ENCODE results near the gene SCIN.
A peak's percentile ranks its signal among the peaks of the same experiment; 100 is the strongest.
"Not testable (repeated sequence)": the region's sequence is repeated elsewhere in the genome, so short reads cannot be mapped to it uniquely, and the experiment has no call there.

Gene SCIN

DNA sequence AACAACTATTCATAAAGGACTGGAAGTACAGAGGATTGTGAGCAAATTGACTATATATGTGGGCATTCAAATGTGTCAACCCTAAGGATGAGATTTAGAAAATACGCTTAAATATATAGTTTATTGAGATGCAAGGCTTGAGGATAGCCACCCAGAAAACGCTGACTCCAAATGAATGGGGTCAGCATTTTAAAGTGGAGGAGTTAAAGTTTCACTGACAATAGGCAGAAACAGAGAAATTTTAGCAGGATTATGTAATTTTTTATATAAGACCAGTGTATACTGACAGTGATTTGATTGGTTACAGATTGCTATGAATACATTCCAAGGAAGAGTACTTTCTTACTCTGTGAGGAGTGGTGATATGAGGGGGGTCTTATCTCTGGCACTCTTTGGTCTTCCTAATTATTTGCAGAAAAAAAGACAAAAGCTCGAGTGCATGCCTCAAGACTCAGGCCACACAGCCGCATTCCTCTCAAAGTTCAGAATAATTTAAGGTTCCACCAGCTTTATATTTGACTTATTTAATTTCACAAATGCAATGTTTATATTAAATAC lies 78.3 kb downstream of the SCIN start:
- H3K4me1 ChIP-seq (ENCODE audit: control insufficient read depth, insufficient read depth, low read length) = peaks cover 30% of the 10 kb centered on the region
- no peaks in the 10 kb centered on the region for H3K36me3 ChIP-seq (ENCODE audit: control insufficient read depth, insufficient read depth, low read length)
- no peaks in the 10 kb centered on the region for H3K9me3 ChIP-seq (ENCODE audit: control insufficient read depth, insufficient read depth, low read length)
- no peak overlapping the region for H3K4me3 ChIP-seq (ENCODE audit: low read depth, low read length)
- H3K27ac ChIP-seq (ENCODE audit: low read depth, low read length) = no peak overlapping the region
- no peak overlapping the region for H3K9ac ChIP-seq (ENCODE audit: low read depth, low read length)
- no peaks in the 10 kb centered on the region for H3K27me3 ChIP-seq (ENCODE audit: control insufficient read depth, insufficient read depth, low read length)

DNA sequence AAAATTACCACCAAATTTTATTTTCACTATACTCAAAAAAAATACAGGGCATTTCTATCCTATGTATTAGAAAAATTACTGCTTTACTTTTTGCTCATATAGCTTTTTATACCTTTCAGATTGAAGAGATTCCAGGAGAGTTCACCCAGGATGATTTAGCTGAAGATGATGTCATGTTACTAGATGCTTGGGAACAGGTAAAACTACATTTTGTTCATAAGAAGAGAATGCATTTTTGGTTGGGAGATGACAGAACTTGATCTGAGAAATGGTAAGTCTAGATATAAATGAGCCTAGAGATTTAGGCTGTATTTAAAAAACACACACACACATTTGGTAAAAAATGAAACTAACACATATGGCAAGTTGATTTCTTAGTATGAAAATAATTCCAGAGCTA lies 78.8 kb downstream of the SCIN start:
- Histone ChIP-seq H3K36me3 (ENCODE audit: control insufficient read depth, insufficient read depth, low read length) (no peaks in the 10 kb centered on the region), H3K27me3 (ENCODE audit: control insufficient read depth, insufficient read depth, low read length) (no peaks in the 10 kb centered on the region), H3K27ac (ENCODE audit: low read depth, low read length) (no peak overlapping the region), H3K4me1 (ENCODE audit: control insufficient read depth, insufficient read depth, low read length) (peaks cover 30% of the 10 kb centered on the region), H3K4me3 (ENCODE audit: low read depth, low read length) (no peak overlapping the region), H3K9me3 (ENCODE audit: control insufficient read depth, insufficient read depth, low read length) (no peaks in the 10 kb centered on the region), H3K9ac (ENCODE audit: low read depth, low read length) (no peak overlapping the region)

DNA sequence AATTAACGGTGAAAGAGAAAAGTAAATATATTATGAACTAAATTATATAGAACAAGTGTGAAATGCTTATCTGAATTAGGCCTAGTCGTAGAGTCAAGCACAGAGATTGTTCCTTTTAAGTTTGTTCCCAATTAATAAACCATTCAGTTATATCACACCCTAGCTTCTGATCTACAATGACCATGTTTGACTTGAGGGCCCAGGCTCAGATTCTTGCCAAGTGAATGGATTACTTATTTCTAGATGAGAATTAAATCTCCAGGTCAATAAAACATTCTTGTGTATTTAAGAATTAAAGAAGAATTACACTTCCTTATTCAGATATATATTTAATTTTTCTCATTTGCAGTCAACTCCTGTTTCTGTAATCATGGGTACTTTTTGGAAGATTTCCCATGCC lies 79.6 kb downstream of the SCIN start:
- H3K4me1 ChIP-seq (ENCODE audit: control insufficient read depth, insufficient read depth, low read length) = peaks cover 30% of the 10 kb centered on the region
- H3K4me3 ChIP-seq (ENCODE audit: low read depth, low read length) = no peak overlapping the region
- H3K9ac ChIP-seq (ENCODE audit: low read depth, low read length) = no peak overlapping the region
- no peaks in the 10 kb centered on the region for H3K27me3 ChIP-seq (ENCODE audit: control insufficient read depth, insufficient read depth, low read length)
- no peaks in the 10 kb centered on the region for H3K9me3 ChIP-seq (ENCODE audit: control insufficient read depth, insufficient read depth, low read length)
- H3K27ac ChIP-seq (ENCODE audit: low read depth, low read length) = no peak overlapping the region
- no peaks in the 10 kb centered on the region for H3K36me3 ChIP-seq (ENCODE audit: control insufficient read depth, insufficient read depth, low read length)

DNA sequence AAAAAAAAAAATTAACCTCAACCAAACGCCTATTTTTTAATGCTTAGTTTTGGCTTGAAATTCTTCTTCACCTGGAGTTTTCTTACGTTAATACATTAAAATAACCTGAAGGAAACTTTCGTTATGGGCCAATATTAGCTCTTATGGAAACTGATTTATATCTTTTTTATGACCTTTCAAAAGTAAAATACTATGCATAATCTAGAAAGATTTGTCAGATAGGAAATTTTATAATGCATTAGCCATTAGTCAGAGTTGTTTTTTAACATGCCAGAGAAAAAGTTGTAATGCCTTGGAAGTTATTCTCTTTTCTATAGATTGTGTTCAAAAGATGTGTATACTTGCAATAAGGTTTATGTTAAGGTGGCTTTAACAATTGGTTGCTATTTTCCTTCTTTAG lies 82.6 kb downstream of the SCIN start:
- Histone ChIP-seq H3K9me3 (ENCODE audit: control insufficient read depth, insufficient read depth, low read length) (no peaks in the 10 kb centered on the region), H3K4me1 (ENCODE audit: control insufficient read depth, insufficient read depth, low read length) (peaks cover 10% of the 10 kb centered on the region), H3K4me3 (ENCODE audit: low read depth, low read length) (no peak overlapping the region), H3K9ac (ENCODE audit: low read depth, low read length) (no peak overlapping the region), H3K27me3 (ENCODE audit: control insufficient read depth, insufficient read depth, low read length) (no peaks in the 10 kb centered on the region), H3K36me3 (ENCODE audit: control insufficient read depth, insufficient read depth, low read length) (no peaks in the 10 kb centered on the region), H3K27ac (ENCODE audit: low read depth, low read length) (no peak overlapping the region)

DNA sequence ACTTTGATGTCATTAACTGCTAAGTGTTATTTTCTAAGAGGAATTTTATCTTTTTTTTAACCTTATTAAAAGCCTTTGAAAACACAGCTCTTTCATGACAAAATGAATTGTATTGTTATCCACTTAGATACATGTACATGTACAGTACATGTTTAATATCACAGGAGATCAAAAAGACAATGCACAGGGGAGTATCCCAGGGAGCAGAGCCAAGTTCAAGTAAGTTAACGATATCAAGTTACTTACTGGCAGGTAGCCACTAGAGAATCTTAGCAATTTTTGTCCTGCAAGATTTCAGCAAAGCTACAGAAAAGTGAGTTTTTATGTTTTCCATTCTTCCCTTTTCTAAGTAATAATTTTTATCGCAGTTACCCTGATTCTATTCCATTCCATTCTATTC lies 83.0 kb downstream of the SCIN start:
- peaks cover 10% of the 10 kb centered on the region for H3K4me1 ChIP-seq (ENCODE audit: control insufficient read depth, insufficient read depth, low read length)
- no peak overlapping the region for H3K4me3 ChIP-seq (ENCODE audit: low read depth, low read length)
- no peaks in the 10 kb centered on the region for H3K27me3 ChIP-seq (ENCODE audit: control insufficient read depth, insufficient read depth, low read length)
- no peaks in the 10 kb centered on the region for H3K9me3 ChIP-seq (ENCODE audit: control insufficient read depth, insufficient read depth, low read length)
- no peak overlapping the region for H3K9ac ChIP-seq (ENCODE audit: low read depth, low read length)
- no peak overlapping the region for H3K27ac ChIP-seq (ENCODE audit: low read depth, low read length)
- no peaks in the 10 kb centered on the region for H3K36me3 ChIP-seq (ENCODE audit: control insufficient read depth, insufficient read depth, low read length)

DNA sequence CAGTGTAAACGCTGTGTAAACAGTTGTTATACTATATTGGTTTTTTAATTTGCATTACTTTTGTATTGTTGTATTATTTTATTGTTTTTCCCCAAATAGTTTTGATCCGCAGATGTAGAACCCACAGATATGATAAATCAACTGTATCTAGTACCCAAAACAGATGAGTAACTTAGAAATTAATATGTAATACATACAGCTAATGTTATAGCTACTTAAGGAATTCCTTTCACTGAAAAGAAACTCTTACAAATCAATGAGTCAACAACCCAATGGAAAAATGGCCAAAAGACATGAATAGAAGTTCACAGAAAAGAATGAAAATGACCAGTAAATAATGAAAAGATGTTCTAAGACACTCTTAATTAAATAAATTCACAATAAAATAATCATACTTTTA lies 84.6 kb downstream of the SCIN start:
- Histone ChIP-seq H3K27me3 (ENCODE audit: control insufficient read depth, insufficient read depth, low read length) (no peaks in the 10 kb centered on the region), H3K27ac (ENCODE audit: low read depth, low read length) (no peak overlapping the region), H3K9me3 (ENCODE audit: control insufficient read depth, insufficient read depth, low read length) (no peaks in the 10 kb centered on the region)

DNA sequence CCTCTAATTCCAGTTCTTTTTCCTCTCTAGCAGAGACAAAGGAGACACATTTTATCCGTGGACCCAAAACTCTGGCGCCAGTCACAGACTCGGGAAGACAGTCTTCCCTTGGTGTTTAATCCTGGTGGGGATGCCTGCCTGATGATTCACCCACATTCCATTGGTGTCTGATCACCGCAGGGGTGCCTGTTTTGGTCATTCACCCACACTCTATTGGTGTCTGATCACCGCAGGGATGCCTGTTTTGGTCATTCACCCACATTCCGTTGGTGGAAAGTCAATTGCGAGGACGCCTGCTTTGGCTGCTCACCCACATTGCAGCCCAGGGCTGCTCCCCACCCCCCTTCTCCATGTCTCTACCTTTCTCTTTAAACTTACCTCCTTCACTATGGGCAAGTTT lies 89.9 kb downstream of the SCIN start:
- H3K9ac ChIP-seq (ENCODE audit: low read depth, low read length); H3K4me1 ChIP-seq (ENCODE audit: control insufficient read depth, insufficient read depth, low read length); H3K4me3 ChIP-seq (ENCODE audit: low read depth, low read length); H3K27me3 ChIP-seq (ENCODE audit: control insufficient read depth, insufficient read depth, low read length); H3K36me3 ChIP-seq (ENCODE audit: control insufficient read depth, insufficient read depth, low read length); H3K9me3 ChIP-seq (ENCODE audit: control insufficient read depth, insufficient read depth, low read length): not testable (repeated sequence)
- H3K27ac ChIP-seq (ENCODE audit: low read depth, low read length) = peak overlapping the region; percentile 66

More for the DNA sequence above, 84.6 kb downstream of the SCIN start:
- no peak overlapping the region for H3K4me3 ChIP-seq (ENCODE audit: low read depth, low read length)
- H3K9ac ChIP-seq (ENCODE audit: low read depth, low read length) = no peak overlapping the region
- no peaks in the 10 kb centered on the region for H3K4me1 ChIP-seq (ENCODE audit: control insufficient read depth, insufficient read depth, low read length)
- H3K36me3 ChIP-seq (ENCODE audit: control insufficient read depth, insufficient read depth, low read length) = no peaks in the 10 kb centered on the region

DNA sequence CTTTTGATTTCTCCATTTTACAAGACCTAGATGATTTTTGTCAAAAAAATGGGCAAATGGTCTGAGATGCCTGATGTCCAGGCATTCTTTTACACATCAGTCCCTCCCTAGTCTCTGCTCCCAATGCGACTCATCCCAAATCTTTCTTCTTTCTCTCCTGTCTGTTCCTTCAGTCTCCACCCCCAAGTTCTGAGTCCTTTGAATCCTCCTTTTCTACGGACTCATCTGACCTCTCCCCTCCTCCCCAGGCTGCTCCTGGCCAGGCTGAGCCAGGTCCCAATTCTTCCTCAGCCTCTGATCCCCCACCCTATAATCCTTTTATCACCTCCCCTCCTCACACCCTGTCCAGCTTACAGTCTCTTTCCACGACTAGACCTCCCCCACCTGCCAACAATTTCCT lies 90.5 kb downstream of the SCIN start:
- H3K27me3 ChIP-seq (ENCODE audit: control insufficient read depth, insufficient read depth, low read length); H3K4me1 ChIP-seq (ENCODE audit: control insufficient read depth, insufficient read depth, low read length); H3K9me3 ChIP-seq (ENCODE audit: control insufficient read depth, insufficient read depth, low read length); H3K4me3 ChIP-seq (ENCODE audit: low read depth, low read length); H3K9ac ChIP-seq (ENCODE audit: low read depth, low read length); H3K36me3 ChIP-seq (ENCODE audit: control insufficient read depth, insufficient read depth, low read length): not testable (repeated sequence)
- H3K27ac ChIP-seq (ENCODE audit: low read depth, low read length) = peak overlapping the region; percentile 66

DNA sequence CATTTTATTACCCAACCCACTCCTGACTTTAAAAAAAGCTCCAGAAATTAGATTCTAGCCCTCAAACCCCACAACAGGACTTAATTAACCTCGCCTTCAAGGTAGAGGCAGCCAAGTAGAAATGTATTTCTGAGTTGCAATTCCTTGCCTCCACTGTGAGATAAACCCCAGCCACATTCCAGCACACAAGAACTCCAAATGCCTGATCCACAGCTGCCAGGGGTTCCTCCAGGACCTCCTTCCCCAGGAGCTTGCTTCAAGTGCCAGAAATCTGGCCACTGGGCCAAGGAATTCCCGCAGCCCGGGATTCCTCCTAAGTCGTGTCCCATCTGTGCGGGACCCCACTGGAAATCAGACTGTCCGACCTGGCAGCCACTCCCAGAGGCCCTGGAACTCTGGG lies 91.1 kb downstream of the SCIN start:
- H3K27ac ChIP-seq (ENCODE audit: low read depth, low read length) = no peak overlapping the region
- H3K9ac ChIP-seq (ENCODE audit: low read depth, low read length) = no peak overlapping the region
- H3K4me1 ChIP-seq (ENCODE audit: control insufficient read depth, insufficient read depth, low read length) = no peaks in the 10 kb centered on the region
- H3K27me3 ChIP-seq (ENCODE audit: control insufficient read depth, insufficient read depth, low read length) = no peaks in the 10 kb centered on the region
- H3K36me3 ChIP-seq (ENCODE audit: control insufficient read depth, insufficient read depth, low read length) = no peaks in the 10 kb centered on the region
- H3K9me3 ChIP-seq (ENCODE audit: control insufficient read depth, insufficient read depth, low read length) = no peaks in the 10 kb centered on the region
- no peak overlapping the region for H3K4me3 ChIP-seq (ENCODE audit: low read depth, low read length)

DNA sequence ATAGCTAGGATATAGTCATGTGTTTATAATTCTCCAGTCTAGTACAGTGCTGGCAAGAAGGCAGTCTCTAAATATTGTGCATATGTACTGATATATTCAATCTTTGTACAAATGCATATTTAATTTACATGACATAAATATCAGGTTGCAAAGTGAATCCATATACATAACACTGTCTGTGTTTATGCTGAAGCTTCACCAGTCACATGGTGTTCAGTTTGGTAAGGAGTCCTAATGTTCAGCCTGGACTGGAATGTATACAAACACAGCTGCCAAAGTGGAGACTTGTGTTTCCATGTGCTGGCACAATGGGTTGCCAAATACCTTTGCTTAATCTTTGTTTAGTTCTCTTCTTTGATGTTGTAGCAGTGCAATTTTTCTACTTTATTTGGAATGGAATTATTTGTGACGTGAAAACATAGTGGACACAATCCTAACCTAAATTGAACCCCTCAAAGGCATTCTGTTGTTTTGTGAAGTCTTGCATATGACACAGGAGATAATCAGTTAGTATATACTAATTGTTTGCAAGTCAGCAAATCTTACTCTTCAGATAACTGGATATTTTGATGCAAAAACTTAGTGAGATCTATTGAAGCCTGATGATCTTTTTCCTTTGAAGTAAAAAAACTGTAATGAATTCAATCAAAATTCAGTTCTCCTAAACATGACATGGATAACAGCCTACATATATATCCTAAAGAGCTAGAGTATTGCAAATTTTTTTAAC lies 99.6 kb downstream of the SCIN start:
- H3K4me3 ChIP-seq (ENCODE audit: low read depth, low read length) = no peak overlapping the region
- no peaks in the 10 kb centered on the region for H3K27me3 ChIP-seq (ENCODE audit: control insufficient read depth, insufficient read depth, low read length)
- no peaks in the 10 kb centered on the region for H3K9me3 ChIP-seq (ENCODE audit: control insufficient read depth, insufficient read depth, low read length)
- no peak overlapping the region for H3K27ac ChIP-seq (ENCODE audit: low read depth, low read length)
- H3K9ac ChIP-seq (ENCODE audit: low read depth, low read length) = no peak overlapping the region
- no peaks in the 10 kb centered on the region for H3K4me1 ChIP-seq (ENCODE audit: control insufficient read depth, insufficient read depth, low read length)
- no peaks in the 10 kb centered on the region for H3K36me3 ChIP-seq (ENCODE audit: control insufficient read depth, insufficient read depth, low read length)

DNA sequence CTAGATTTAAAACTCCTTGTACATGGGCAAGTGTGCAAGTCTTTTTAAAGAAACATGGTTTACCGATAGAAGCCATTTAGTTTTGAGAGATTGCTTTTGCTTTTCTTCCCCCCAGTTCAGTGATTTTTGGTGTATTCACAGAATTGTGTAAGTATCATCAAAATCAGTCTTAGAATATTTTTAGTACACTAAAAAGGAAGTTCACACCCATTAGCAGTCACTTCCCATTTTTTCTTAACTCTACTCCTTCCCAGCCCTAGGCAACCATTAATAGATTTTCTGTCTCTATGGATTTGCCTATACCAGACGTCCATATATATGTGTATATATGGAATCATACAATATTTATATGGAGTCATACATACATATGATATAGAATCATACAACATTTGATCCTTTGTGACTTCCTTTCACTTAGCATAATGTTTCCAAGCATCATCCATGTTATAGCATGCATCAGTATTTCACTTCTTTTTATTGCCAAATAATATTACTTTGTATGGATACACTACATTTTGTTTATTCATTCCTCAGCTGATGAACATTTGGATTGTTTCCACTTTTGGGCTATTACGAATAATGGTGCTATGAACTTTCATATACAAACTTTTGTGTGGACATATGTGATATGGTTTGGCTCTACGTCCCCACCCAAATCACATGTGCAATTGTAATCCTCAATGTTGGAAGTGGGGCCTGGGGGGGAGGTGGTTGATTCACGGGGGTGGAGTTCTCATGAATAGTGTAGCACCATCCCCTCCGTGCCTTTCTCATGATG lies 100.4 kb downstream of the SCIN start:
- no peak overlapping the region for H3K4me3 ChIP-seq (ENCODE audit: low read depth, low read length)
- H3K4me1 ChIP-seq (ENCODE audit: control insufficient read depth, insufficient read depth, low read length) = no peaks in the 10 kb centered on the region
- no peaks in the 10 kb centered on the region for H3K36me3 ChIP-seq (ENCODE audit: control insufficient read depth, insufficient read depth, low read length)
- peaks cover 3% of the 10 kb centered on the region; the same call in 1 of the 2 replicates for H3K9me3 ChIP-seq (ENCODE audit: control insufficient read depth, insufficient read depth, low read length)
- H3K27me3 ChIP-seq (ENCODE audit: control insufficient read depth, insufficient read depth, low read length) = no peaks in the 10 kb centered on the region
- H3K9ac ChIP-seq (ENCODE audit: low read depth, low read length) = no peak overlapping the region
- no peak overlapping the region for H3K27ac ChIP-seq (ENCODE audit: low read depth, low read length)
